ENCODE results near the gene NEMP2. TPM values are rescaled to one million over a fixed set of nuclear protein-coding genes. Genes with fewer than 3 reads are reported as not detected.

NEMP2 gene
- total and polyA plus RNA-seq, 2 of the 4 experiments (the other 2 are of a cell fraction) = 1.1 to 1.3 TPM

DNA sequence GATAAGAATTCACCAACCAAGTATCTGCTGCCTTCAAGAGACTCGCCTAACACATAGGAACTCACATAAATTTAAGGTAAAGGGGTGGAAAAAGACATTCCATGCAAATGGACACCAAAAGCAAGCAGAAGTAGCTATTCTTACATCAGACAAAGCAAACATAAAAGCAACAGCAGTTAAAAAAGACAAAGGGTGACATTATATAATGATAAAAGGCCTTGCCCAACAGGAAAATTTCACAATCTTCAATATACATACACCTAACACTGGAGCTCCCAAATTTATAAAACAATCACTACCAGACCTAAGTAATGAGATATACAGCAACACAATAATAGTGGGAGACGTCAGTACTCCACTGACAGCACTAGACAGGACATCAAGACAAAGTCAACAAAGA is 41.4 kb downstream of the NEMP2 start:
- Histone ChIP-seq H3K9me3 (ENCODE audit: control insufficient read depth, insufficient read depth, low read length) (0 out of 2 replicates have a peak, but pooled peaks cover 1% of the 10 kb centered on the region), H2BK20ac (ENCODE audit: low read depth, low read length) (no peak overlapping the region), H2BK15ac (ENCODE audit: low read depth, low read length) (no peak overlapping the region), H2AK5ac (ENCODE audit: low read depth, low read length) (no peak overlapping the region), H2BK5ac (ENCODE audit: low read depth, low read length, poor library complexity, severe bottlenecking) (no peak overlapping the region), H3K14ac (replicated peaks; ENCODE audit: low read depth, low read length) (no peak overlapping the region), H3K4me3 (ENCODE audit: insufficient read depth, low read depth, low read length) (no peak overlapping the region), H3K36me3 (ENCODE audit: control insufficient read depth, insufficient read depth, low read length) (peaks cover 6% of the 10 kb centered on the region; the same call in 1 of the 2 replicates), H3K18ac (ENCODE audit: low read depth, low read length) (no peak overlapping the region), H4K20me1 (ENCODE audit: insufficient read depth, low read length) (no peaks in the 10 kb centered on the region), H3K9ac (ENCODE audit: low read depth, low read length) (no peak overlapping the region), H3K27ac (ENCODE audit: insufficient read depth, low read length) (no peak overlapping the region), H3K4ac (ENCODE audit: low read depth, low read length) (no peak overlapping the region), H3K9me1 (ENCODE audit: insufficient read depth, low read length) (no peaks in the 10 kb centered on the region), H2AK9ac (replicated peaks; ENCODE audit: low read depth, low read length, poor library complexity) (no peak overlapping the region), H3K23ac (ENCODE audit: low read depth, low read length) (no peak overlapping the region), H2BK120ac (ENCODE audit: low read depth, low read length) (no peak overlapping the region), H4K5ac (ENCODE audit: low read depth, low read length) (no peak overlapping the region), H3K56ac (ENCODE audit: extremely low read depth, insufficient read depth, low read length) (no peak overlapping the region), H2AFZ (replicated peaks; ENCODE audit: low read length, poor library complexity) (no peak overlapping the region), H4K91ac (ENCODE audit: insufficient read depth, low read depth, low read length) (no peak overlapping the region), H4K8ac (ENCODE audit: low read depth in 2 of 2, low read length in 2 of 2) (no peak overlapping the region), H3K4me2 (ENCODE audit: low read depth, low read length) (no peak overlapping the region), H3K79me1 (ENCODE audit: low read depth in 1 of 2, low read length in 2 of 2) (no peaks in the 10 kb centered on the region), H3K27me3 (ENCODE audit: control insufficient read depth, insufficient read depth, low read length) (no peaks in the 10 kb centered on the region), H3K4me1 (ENCODE audit: control insufficient read depth, insufficient read depth, low read length) (0 out of 2 replicates have a peak, but pooled peaks cover 2% of the 10 kb centered on the region)
- ChIA-PET CTCF (no interaction called here), POLR2A (ENCODE audit: unreplicated experiment) (no interaction called here)
- DNase-seq (no peak), ATAC-seq (ENCODE audit: low read depth) (no peak)
- no CpG with 5 or more reads among the region's 2 CpGs for WGBS, 2 experiments (ENCODE audit: extremely low coverage in 2 of 2, insufficient read length in 1 of 2)
- in situ Hi-C loops (cut with MboI; ENCODE audit: low sequenced_read_pairs) = no loop called here
- TF ChIP-seq FOS (IDR thresholded peaks at IDR 0.05; ENCODE audit: low read depth, low read length) (no peak), NFE2L2 (IDR thresholded peaks at IDR 0.05; ENCODE audit: low read depth, low read length) (no peak), MAZ (IDR thresholded peaks at IDR 0.05; ENCODE audit: borderline replicate concordance, low read depth, low read length) (no peak), BHLHE40 (IDR thresholded peaks at IDR 0.05; ENCODE audit: low read depth, low read length) (no peak), RCOR1 (IDR thresholded peaks at IDR 0.05; ENCODE audit: insufficient replicate concordance, low read length) (no peak), RFX5 (IDR thresholded peaks at IDR 0.05; ENCODE audit: low read depth, low read length) (no peak), RAD21 (IDR thresholded peaks at IDR 0.05; ENCODE audit: low read length) (no peak), CHD1 (IDR thresholded peaks at IDR 0.05; ENCODE audit: low read depth, low read length) (no peak), CEBPB (IDR thresholded peaks at IDR 0.05; ENCODE audit: low read depth, low read length) (no peak), MAFK (IDR thresholded peaks at IDR 0.05; ENCODE audit: low read depth, low read length) (no peak), POLR2A (IDR thresholded peaks at IDR 0.05; ENCODE audit: low read depth, low read length) (no peak), MXI1 (IDR thresholded peaks at IDR 0.05; ENCODE audit: borderline replicate concordance, low read depth, low read length) (no peak)
- TF ChIP-seq, protein P1, sequence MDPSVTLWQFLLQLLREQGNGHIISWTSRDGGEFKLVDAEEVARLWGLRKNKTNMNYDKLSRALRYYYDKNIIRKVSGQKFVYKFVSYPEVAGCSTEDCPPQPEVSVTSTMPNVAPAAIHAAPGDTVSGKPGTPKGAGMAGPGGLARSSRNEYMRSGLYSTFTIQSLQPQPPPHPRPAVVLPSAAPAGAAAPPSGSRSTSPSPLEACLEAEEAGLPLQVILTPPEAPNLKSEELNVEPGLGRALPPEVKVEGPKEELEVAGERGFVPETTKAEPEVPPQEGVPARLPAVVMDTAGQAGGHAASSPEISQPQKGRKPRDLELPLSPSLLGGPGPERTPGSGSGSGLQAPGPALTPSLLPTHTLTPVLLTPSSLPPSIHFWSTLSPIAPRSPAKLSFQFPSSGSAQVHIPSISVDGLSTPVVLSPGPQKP (IDR thresholded peaks at IDR 0.05; ENCODE audit: borderline replicate concordance, low read depth, low read length) = no peak
- TF ChIP-seq, protein P2, sequence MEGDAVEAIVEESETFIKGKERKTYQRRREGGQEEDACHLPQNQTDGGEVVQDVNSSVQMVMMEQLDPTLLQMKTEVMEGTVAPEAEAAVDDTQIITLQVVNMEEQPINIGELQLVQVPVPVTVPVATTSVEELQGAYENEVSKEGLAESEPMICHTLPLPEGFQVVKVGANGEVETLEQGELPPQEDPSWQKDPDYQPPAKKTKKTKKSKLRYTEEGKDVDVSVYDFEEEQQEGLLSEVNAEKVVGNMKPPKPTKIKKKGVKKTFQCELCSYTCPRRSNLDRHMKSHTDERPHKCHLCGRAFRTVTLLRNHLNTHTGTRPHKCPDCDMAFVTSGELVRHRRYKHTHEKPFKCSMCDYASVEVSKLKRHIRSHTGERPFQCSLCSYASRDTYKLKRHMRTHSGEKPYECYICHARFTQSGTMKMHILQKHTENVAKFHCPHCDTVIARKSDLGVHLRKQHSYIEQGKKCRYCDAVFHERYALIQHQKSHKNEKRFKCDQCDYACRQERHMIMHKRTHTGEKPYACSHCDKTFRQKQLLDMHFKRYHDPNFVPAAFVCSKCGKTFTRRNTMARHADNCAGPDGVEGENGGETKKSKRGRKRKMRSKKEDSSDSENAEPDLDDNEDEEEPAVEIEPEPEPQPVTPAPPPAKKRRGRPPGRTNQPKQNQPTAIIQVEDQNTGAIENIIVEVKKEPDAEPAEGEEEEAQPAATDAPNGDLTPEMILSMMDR (conservative IDR thresholded peaks at IDR 0.05; ENCODE audit: low read depth, low read length) = no peak
- TF ChIP-seq, protein P3, sequence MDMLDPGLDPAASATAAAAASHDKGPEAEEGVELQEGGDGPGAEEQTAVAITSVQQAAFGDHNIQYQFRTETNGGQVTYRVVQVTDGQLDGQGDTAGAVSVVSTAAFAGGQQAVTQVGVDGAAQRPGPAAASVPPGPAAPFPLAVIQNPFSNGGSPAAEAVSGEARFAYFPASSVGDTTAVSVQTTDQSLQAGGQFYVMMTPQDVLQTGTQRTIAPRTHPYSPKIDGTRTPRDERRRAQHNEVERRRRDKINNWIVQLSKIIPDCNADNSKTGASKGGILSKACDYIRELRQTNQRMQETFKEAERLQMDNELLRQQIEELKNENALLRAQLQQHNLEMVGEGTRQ (IDR thresholded peaks at IDR 0.05; ENCODE audit: low read depth, low read length) = no peak
- dilution Hi-C loops (cut with HindIII; ENCODE audit: low sequenced_read_pairs, unreplicated experiment) = no loop called here
- no TSS peak for BruUV-seq (replicated peaks)
- intact Hi-C loops (cut with micrococcal nuclease) = no loop called here
